IPS-11a (cell line): ENCODE measurements around the gene CUX1.
"Not testable (repeated sequence)": the region's sequence is repeated elsewhere in the genome, so short reads cannot be mapped to it uniquely, and the experiment has no call there.

Experiments
- H3K4me3 ChIP-seq: one replicate; pipeline ENCODE4 v1.5.1; 2013; ENCODE audit warnings: low read depth, low read length, control low read depth

Gene CUX1

GRCh38 chr7:101817471-101818286 is at the start of gene CUX1:
TSS of gene CUX1 (plus strand) at chr7:101817626. CDS start at chr7:101817640, 14 bp downstream.
- peak within 1 kb of the TSS; percentile 60 for H3K4me3 ChIP-seq

- H3K4me3 ChIP-seq, result no peak overlapping the region
Measured at GRCh38 chr7:101768280-101768679, 49.1 kb upstream of the CUX1 start.

- H3K4me3 ChIP-seq, result no peak overlapping the region
Measured at GRCh38 chr7:101770466-101770865, 47.0 kb upstream of the CUX1 start.

GRCh38 chr7:101772508-101773211 is 44.8 kb upstream of the CUX1 start:
- H3K4me3 ChIP-seq, result no peak overlapping the region

GRCh38 chr7:101775181-101775580 is 42.2 kb upstream of the CUX1 start:
- H3K4me3 ChIP-seq, result no peak overlapping the region

- H3K4me3 ChIP-seq, result no peak overlapping the region
Measured at GRCh38 chr7:101778026-101778580, 39.3 kb upstream of the CUX1 start.

- H3K4me3 ChIP-seq, result no peak overlapping the region
Measured at GRCh38 chr7:101779267-101779666, 38.2 kb upstream of the CUX1 start.

GRCh38 chr7:101780281-101780680 is 37.1 kb upstream of the CUX1 start:
- no peak overlapping the region for H3K4me3 ChIP-seq

- no peak overlapping the region for H3K4me3 ChIP-seq
Measured at GRCh38 chr7:101781439-101781838, 36.0 kb upstream of the CUX1 start.

GRCh38 chr7:101782476-101782875 is 35.0 kb upstream of the CUX1 start:
- no peak overlapping the region for H3K4me3 ChIP-seq

- H3K4me3 ChIP-seq, result no peak overlapping the region
Measured at GRCh38 chr7:101782896-101783295, 34.5 kb upstream of the CUX1 start.

GRCh38 chr7:101783381-101784181 is 33.8 kb upstream of the CUX1 start:
- no peak overlapping the region for H3K4me3 ChIP-seq

- no peak overlapping the region for H3K4me3 ChIP-seq
Measured at GRCh38 chr7:101784292-101785127, 32.9 kb upstream of the CUX1 start.

GRCh38 chr7:101787864-101788263 is 29.6 kb upstream of the CUX1 start:
- H3K4me3 ChIP-seq, result no peak overlapping the region

- H3K4me3 ChIP-seq, result no peak overlapping the region
Measured at GRCh38 chr7:101788517-101788916, 28.9 kb upstream of the CUX1 start.

GRCh38 chr7:101790566-101791293 is 26.7 kb upstream of the CUX1 start:
- H3K4me3 ChIP-seq, result no peak overlapping the region

- H3K4me3 ChIP-seq, result no peak overlapping the region
Measured at GRCh38 chr7:101792051-101792681, 25.3 kb upstream of the CUX1 start.

GRCh38 chr7:101792682-101793071 is 24.7 kb upstream of the CUX1 start:
- not testable (repeated sequence) for H3K4me3 ChIP-seq

GRCh38 chr7:101795461-101795860 is 22.0 kb upstream of the CUX1 start:
- no peak overlapping the region for H3K4me3 ChIP-seq
